Retinal pigment epithelial cell (primary cell): ENCODE results near the gene PIGW.

Source experiments
- DNase-seq: peaks from one replicate; pipeline ENCODE4 v3.0.0-alpha.2; 2010; ENCODE audit warnings: low read depth
- H3K4me3 ChIP-seq: 2 replicates; pipeline ENCODE4 v1.5.1; 2011; ENCODE audit warnings: mild to moderate bottlenecking, low read length, control low read depth, moderate library complexity
- TF ChIP-seq, protein P1 (sequence below): conservative IDR thresholded peaks from 2 replicates; pipeline ENCODE4 v1.5.1; 2011; ENCODE audit warnings: low read depth, low read length, control low read depth, inconsistent platforms

Gene PIGW, protein sequence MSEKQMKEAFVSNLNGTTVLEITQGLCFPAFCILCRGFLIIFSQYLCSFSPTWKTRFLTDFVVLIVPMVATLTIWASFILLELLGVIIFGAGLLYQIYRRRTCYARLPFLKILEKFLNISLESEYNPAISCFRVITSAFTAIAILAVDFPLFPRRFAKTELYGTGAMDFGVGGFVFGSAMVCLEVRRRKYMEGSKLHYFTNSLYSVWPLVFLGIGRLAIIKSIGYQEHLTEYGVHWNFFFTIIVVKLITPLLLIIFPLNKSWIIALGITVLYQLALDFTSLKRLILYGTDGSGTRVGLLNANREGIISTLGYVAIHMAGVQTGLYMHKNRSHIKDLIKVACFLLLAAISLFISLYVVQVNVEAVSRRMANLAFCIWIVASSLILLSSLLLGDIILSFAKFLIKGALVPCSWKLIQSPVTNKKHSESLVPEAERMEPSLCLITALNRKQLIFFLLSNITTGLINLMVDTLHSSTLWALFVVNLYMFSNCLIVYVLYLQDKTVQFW

DNA sequence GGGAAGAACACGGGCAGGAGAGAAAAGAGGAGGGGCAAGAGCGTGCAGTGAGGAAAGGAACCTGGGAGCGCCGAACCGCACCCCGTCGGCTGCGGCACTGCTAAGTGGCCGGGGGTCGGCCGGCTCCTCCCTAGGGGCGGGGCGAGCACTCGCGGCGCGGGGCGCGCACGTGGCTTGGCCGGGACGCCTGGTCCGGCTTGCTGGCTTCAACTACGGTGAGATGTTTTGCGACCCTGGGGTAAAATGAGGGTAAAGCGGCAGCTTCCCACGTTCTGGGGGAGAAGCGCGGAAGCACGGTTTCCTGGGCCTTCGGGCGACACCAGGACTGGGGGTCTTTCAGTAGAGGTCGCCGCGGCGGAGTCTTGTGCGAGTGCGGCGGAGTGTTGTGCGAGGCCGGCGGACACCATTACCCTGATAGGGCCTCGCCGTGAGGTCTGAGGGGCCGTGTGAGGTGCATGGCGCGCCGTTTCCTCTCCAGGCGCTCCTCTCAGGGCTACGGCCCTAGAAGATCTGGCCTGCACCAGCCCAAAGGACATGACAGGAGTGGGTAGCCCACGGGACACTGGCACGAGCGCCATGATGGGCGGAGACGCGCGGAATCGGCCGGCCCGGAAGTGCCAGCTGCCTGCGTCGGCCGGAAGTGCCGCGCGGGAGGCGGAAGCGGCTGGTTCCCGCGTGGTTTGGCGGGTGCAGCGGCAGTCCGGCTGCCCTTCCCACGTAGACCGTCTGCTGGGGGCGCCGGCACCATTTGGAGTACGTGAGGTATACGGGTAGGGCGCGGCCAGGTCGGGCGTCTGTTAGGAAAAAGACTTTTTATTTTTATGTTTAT lies at the start of gene PIGW, which contains the start of gene MYO19:
PIGW (plus strand) TSS at position 148 of the 829 bp plus-strand sequence. CDS start 2,115 bp downstream, outside the sequence.
MYO19 (minus strand) TSS at position 29 of the 829 bp plus-strand sequence. CDS start 2,330 bp downstream, outside the sequence.
- DNase-seq: peak; percentile 56
- TF ChIP-seq, protein P1, sequence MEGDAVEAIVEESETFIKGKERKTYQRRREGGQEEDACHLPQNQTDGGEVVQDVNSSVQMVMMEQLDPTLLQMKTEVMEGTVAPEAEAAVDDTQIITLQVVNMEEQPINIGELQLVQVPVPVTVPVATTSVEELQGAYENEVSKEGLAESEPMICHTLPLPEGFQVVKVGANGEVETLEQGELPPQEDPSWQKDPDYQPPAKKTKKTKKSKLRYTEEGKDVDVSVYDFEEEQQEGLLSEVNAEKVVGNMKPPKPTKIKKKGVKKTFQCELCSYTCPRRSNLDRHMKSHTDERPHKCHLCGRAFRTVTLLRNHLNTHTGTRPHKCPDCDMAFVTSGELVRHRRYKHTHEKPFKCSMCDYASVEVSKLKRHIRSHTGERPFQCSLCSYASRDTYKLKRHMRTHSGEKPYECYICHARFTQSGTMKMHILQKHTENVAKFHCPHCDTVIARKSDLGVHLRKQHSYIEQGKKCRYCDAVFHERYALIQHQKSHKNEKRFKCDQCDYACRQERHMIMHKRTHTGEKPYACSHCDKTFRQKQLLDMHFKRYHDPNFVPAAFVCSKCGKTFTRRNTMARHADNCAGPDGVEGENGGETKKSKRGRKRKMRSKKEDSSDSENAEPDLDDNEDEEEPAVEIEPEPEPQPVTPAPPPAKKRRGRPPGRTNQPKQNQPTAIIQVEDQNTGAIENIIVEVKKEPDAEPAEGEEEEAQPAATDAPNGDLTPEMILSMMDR: no peak
- H3K4me3 ChIP-seq: peak within 1 kb of the TSS; percentile 84

DNA sequence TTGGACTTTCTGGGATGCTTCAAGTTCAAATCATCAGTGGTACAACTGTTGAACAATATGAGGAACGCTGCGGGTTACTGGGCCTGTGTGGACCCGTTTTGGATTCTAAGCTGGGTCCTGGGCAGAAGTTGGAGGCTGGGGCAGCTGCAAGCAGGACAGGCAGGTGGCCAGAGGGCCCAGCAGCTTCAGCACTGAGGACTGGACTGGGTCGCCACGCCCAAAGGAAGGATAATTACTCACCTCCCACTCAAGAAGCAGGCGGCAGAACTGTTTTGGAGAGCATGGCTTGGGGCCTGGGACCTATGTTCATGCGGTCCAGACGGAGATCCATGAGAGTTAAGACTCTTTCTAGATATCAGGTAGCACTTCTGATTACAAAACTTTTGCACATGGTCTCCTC lies 49.8 kb upstream of the PIGW start:
- TF ChIP-seq, protein P1: no peak
- DNase-seq: no peak
- no peak overlapping the region for H3K4me3 ChIP-seq

DNA sequence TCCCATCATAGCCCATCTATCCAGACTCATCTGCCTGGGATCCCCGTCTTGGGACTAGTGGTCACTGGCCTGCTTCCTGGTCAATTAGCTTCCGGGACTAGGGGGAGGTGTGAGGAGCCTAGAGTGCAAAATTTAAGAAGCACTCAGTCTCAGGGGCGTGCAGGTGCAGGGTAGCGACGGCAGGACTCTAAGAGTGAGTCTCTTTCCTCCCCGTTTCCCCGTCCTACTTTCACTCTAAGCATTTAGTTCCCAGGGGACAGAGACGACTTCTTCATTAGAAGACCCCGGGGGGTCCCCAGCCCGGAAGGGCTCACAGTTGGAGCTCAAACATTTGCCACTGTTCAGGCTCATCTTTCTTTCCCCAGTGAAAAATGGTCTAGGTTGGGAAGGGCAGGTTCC lies 49.0 kb upstream of the PIGW start:
- TF ChIP-seq, protein P1: no peak
- DNase-seq: no peak
- peak overlapping the region; percentile 79 for H3K4me3 ChIP-seq

DNA sequence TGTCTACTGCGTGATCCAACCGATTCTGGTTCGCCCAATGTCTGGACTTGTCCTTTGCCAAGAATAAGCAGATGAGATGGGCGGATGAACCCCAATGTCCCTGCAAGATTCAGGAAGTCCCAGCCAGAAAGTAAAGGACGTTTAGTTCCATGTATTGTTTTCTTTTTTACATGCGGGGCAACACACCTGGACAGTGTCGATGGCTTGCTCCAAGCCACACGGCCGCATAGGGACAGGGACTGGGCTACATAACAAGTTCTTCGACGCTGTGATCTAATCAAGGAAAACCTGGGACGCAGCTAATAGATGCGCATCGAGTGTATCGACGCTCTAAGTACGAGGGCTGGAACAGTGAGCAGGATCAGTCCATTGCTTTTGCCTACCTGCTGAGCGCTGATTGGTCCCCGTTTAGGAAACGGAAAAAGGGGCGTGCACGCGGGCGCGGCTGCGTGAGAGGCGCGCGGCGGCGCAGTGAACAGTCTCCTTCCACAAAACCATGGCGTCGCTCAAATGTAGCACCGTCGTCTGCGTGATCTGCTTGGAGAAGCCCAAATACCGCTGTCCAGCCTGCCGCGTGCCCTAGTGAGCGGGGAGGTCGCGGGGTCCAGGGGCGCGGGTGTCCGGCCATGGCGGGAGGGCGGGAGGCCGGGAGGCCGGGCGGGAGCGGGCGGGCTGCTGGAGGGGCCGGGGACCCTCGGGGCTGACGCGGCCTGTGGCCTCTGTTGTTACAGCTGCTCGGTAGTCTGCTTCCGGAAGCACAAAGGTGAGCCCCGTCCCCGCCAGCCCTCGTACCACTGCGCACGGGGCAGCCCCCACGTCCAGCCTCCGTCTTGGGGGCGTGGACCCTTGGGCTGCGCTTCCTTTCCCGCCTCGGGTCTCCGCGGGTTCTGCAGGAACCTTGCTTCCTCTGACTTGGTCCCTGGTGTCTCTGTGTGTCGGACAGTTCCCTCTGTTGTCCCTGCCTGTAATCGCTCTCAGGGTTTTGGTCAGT lies 48.3 kb upstream of the PIGW start, which contains the start of gene ZNHIT3:
ZNHIT3 (plus strand) TSS at position 478 of the 991 bp plus-strand sequence; CDS start at position 497, 19 bp downstream.
- TF ChIP-seq, protein P1: no peak
- peak within 1 kb of the TSS; percentile 79 for H3K4me3 ChIP-seq
- peak; percentile 79 for DNase-seq

DNA sequence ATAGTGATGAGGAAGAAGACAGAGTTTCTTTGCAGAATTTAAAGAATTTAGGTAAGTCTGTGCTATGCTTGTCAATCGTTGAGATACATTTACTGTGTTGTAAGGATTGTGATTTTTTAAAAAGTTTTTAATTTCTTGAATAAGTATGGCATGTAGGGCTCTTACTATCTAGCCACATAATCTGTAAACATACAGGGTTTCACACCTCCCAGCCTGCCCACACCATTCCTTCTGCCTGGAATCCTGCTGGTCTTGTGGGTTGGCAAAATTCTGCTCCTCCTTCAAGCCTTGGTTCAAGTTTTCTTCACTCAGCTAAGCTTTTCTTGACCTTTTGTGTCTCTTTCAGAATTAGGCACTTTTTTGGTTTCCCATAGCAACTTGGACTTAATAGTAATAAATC lies 40.8 kb upstream of the PIGW start:
- DNase-seq: no peak
- TF ChIP-seq, protein P1: no peak
- no peak overlapping the region for H3K4me3 ChIP-seq

DNA sequence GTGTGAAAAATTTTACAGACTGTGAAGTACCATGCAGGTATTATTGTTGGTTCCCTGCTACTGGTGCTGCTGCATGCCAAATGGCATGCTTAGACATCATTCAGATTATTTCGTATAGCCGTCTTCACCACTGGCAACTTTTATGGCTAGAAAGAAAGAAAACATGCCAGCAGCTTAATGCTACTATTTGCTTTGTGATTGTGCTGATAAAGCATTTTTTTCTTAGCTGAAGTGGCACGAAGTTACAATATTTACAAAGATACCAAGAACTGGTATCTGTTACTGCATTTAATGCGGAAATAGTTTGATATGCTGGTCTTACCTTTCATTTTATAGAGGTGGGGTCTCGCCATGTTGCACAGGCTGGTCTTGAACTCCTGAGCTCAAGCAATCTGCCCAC lies 40.1 kb upstream of the PIGW start:
- TF ChIP-seq, protein P1: no peak
- H3K4me3 ChIP-seq: no peak overlapping the region
- DNase-seq: no peak
